ENCODE results near the gene RARA.

The RARA gene

DNA sequence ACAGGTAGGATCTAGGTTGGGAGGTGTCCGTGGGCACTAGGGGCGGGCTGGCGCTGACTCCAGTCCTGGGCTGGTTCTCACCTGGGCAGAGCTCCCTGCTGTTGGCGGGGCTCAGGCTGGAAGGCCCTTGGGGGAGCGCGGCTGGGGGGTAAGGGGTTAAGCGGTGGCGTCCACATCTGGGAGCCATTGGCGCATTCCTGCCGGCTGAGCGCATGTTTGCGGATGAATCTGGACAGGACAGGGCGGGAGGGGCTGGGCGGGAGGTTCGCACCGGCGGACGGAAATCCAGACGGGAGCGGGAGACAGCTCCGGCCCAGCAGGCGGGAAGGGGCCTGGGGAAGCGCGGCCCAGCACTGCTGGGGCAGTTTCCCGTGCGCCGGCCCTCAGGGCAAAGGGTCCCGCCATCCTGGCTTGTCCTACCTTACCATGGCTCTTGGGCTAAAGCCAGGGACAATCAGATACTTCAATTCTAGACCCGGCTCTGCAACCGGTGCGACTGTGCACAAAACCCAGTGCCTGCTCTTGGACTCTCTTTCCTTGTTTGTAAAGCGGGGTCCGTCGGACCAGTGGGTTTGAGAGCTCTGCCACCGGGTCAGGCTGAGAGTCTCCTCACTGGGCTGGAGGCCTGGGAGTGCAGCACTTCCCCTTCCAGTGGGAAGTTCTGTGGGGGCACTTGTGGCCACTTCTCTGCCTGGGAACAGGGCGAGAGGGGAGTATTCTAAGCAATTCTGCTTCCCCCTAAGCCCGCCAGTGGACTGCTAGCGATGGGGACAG, 7.8 kb downstream of the RARA start (continued):
- TF ChIP-seq ZNF76 (tag by site-specific recombination; IDR thresholded peaks at IDR 0.05; ENCODE audit: borderline replicate concordance, low read depth) (peak; percentile 45; the same call in 1 of the 2 replicates), ZNF510 (tag by site-specific recombination; IDR thresholded peaks at IDR 0.05; ENCODE audit: insufficient replicate concordance) (no peak), ZNF843 (tag by site-specific recombination; IDR thresholded peaks at IDR 0.05) (peak; percentile 35; the same call in 1 of the 2 replicates), ZNF404 (tag by site-specific recombination; IDR thresholded peaks at IDR 0.05) (no peak), ZNF544 (tag by site-specific recombination; IDR thresholded peaks at IDR 0.05) (no peak), EGR2 (tag by site-specific recombination; IDR thresholded peaks at IDR 0.05; ENCODE audit: low read depth) (no peak), ZBTB1 (tag by site-specific recombination; IDR thresholded peaks at IDR 0.05) (no peak), ZNF530 (tag by site-specific recombination; IDR thresholded peaks at IDR 0.05; ENCODE audit: low read depth) (no peak), ZNF660 (tag by site-specific recombination; IDR thresholded peaks at IDR 0.05) (peak; percentile 50; the same call in 1 of the 2 replicates), HOXC10 (CRISPR knock-in tag; IDR thresholded peaks at IDR 0.05) (no peak), ZBTB21 (tag by site-specific recombination; IDR thresholded peaks at IDR 0.05) (0 out of 2 replicates have a peak, but pooled peaks have one; percentile 16), ZNF121 (tag by site-specific recombination; IDR thresholded peaks at IDR 0.05) (0 out of 2 replicates have a peak, but pooled peaks have one; percentile 22), SP2 (tag by site-specific recombination; IDR thresholded peaks at IDR 0.05) (peak; percentile 80), ZNF202 (tag by site-specific recombination; IDR thresholded peaks at IDR 0.05; ENCODE audit: borderline replicate concordance) (no peak), ZBTB48 (tag by site-specific recombination; IDR thresholded peaks at IDR 0.05) (no peak; the same call in 1 of the 2 replicates), ZNF114 (tag by site-specific recombination; IDR thresholded peaks at IDR 0.05) (no peak), ZNF175 (tag by site-specific recombination; IDR thresholded peaks at IDR 0.05) (no peak), BCL11A (tag by site-specific recombination; IDR thresholded peaks at IDR 0.05; ENCODE audit: low read depth) (peak; percentile 51; the same call in 1 of the 2 replicates), ZNF707 (tag by site-specific recombination; IDR thresholded peaks at IDR 0.05) (no peak), ZNF747 (tag by site-specific recombination; IDR thresholded peaks at IDR 0.05) (no peak), ZIC2 (tag by site-specific recombination; IDR thresholded peaks at IDR 0.05) (peak; percentile 63), ZNF19 (tag by site-specific recombination; IDR thresholded peaks at IDR 0.05; ENCODE audit: low read depth) (no peak), ZNF549 (tag by site-specific recombination; IDR thresholded peaks at IDR 0.05) (no peak), ZNF664 (tag by site-specific recombination; IDR thresholded peaks at IDR 0.05) (no peak), ZNF24 (tag by site-specific recombination; IDR thresholded peaks at IDR 0.05) (peak; percentile 24; the same call in 1 of the 2 replicates), ZNF248 (tag by site-specific recombination; IDR thresholded peaks at IDR 0.05) (no peak), ZNF585B (tag by site-specific recombination; IDR thresholded peaks at IDR 0.05) (no peak), ZNF274 (IDR thresholded peaks at IDR 0.05; ENCODE audit: low read length) (no peak), ZNF274 (tag by site-specific recombination; IDR thresholded peaks at IDR 0.05; ENCODE audit: borderline replicate concordance) (no peak)
- TF ChIP-seq, protein P1, sequence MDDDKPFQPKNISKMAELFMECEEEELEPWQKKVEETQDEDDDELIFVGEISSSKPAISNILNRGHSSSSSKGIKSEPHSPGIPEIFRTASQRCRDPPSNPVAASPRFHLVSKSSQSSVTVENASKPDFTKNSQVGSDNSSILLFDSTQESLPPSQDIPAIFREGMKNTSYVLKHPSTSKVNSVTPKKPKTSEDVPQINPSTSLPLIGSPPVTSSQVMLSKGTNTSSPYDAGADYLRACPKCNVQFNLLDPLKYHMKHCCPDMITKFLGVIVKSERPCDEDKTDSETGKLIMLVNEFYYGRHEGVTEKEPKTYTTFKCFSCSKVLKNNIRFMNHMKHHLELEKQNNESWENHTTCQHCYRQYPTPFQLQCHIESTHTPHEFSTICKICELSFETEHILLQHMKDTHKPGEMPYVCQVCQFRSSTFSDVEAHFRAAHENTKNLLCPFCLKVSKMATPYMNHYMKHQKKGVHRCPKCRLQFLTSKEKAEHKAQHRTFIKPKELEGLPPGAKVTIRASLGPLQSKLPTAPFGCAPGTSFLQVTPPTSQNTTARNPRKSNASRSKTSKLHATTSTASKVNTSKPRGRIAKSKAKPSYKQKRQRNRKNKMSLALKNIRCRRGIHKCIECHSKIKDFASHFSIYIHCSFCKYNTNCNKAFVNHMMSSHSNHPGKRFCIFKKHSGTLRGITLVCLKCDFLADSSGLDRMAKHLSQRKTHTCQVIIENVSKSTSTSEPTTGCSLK (tag by site-specific recombination; IDR thresholded peaks at IDR 0.05) = no peak
- TF ChIP-seq, protein P2, sequence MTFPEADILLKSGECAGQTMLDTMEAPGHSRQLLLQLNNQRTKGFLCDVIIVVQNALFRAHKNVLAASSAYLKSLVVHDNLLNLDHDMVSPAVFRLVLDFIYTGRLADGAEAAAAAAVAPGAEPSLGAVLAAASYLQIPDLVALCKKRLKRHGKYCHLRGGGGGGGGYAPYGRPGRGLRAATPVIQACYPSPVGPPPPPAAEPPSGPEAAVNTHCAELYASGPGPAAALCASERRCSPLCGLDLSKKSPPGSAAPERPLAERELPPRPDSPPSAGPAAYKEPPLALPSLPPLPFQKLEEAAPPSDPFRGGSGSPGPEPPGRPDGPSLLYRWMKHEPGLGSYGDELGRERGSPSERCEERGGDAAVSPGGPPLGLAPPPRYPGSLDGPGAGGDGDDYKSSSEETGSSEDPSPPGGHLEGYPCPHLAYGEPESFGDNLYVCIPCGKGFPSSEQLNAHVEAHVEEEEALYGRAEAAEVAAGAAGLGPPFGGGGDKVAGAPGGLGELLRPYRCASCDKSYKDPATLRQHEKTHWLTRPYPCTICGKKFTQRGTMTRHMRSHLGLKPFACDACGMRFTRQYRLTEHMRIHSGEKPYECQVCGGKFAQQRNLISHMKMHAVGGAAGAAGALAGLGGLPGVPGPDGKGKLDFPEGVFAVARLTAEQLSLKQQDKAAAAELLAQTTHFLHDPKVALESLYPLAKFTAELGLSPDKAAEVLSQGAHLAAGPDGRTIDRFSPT (tag by site-specific recombination; IDR thresholded peaks at IDR 0.05) = peak; percentile 60; the same call in 1 of the 2 replicates
- TF ChIP-seq, protein P3, sequence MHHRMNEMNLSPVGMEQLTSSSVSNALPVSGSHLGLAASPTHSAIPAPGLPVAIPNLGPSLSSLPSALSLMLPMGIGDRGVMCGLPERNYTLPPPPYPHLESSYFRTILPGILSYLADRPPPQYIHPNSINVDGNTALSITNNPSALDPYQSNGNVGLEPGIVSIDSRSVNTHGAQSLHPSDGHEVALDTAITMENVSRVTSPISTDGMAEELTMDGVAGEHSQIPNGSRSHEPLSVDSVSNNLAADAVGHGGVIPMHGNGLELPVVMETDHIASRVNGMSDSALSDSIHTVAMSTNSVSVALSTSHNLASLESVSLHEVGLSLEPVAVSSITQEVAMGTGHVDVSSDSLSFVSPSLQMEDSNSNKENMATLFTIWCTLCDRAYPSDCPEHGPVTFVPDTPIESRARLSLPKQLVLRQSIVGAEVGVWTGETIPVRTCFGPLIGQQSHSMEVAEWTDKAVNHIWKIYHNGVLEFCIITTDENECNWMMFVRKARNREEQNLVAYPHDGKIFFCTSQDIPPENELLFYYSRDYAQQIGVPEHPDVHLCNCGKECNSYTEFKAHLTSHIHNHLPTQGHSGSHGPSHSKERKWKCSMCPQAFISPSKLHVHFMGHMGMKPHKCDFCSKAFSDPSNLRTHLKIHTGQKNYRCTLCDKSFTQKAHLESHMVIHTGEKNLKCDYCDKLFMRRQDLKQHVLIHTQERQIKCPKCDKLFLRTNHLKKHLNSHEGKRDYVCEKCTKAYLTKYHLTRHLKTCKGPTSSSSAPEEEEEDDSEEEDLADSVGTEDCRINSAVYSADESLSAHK (tag by site-specific recombination; IDR thresholded peaks at IDR 0.05) = peak; percentile 80
- TF ChIP-seq, protein P4, sequence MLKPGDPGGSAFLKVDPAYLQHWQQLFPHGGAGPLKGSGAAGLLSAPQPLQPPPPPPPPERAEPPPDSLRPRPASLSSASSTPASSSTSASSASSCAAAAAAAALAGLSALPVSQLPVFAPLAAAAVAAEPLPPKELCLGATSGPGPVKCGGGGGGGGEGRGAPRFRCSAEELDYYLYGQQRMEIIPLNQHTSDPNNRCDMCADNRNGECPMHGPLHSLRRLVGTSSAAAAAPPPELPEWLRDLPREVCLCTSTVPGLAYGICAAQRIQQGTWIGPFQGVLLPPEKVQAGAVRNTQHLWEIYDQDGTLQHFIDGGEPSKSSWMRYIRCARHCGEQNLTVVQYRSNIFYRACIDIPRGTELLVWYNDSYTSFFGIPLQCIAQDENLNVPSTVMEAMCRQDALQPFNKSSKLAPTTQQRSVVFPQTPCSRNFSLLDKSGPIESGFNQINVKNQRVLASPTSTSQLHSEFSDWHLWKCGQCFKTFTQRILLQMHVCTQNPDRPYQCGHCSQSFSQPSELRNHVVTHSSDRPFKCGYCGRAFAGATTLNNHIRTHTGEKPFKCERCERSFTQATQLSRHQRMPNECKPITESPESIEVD (tag by site-specific recombination; IDR thresholded peaks at IDR 0.05) = no peak
